MM.1S (cell line): ENCODE data around the gene MADD.

Source experiments
- DNase-seq: peaks from one replicate; pipeline ENCODE4 v3.0.0-alpha.2; 2015
- H2AFZ ChIP-seq: fragments of 300-600 bp; sonication (generic); 2 replicates; pipeline ENCODE4 v1.6.0; 2016; ENCODE audit warnings: antibody characterized with exemption, low read length
- H3F3A ChIP-seq: fragments of 300-600 bp; sonication (generic); 2 replicates; pipeline ENCODE4 v1.6.1; 2016; ENCODE audit warnings: mild to moderate bottlenecking, antibody characterized with exemption, low read length, moderate library complexity, mixed read lengths; ENCODE audit not compliant: insufficient read depth
- H3K27ac ChIP-seq: fragments of 300-600 bp; sonication (generic); 2 replicates; pipeline ENCODE4 v1.5.1; 2016; ENCODE audit warnings: mild to moderate bottlenecking, low read length
- H3K27me3 ChIP-seq: fragments of 300-600 bp; sonication (generic); replicated peaks from 2 replicates; pipeline ENCODE4 v1.6.0; 2016; ENCODE audit warnings: low read length; ENCODE audit not compliant: insufficient read depth
- H3K36me3 ChIP-seq: fragments of 300-600 bp; sonication (generic); replicated peaks from 2 replicates; pipeline ENCODE4 v1.6.1; 2016; ENCODE audit warnings: mild to moderate bottlenecking, low read length, mixed read lengths; ENCODE audit not compliant: insufficient read depth
- H3K4me1 ChIP-seq: fragments of 300-600 bp; sonication (generic); 2 replicates; pipeline ENCODE4 v1.6.1; 2016; ENCODE audit warnings: low read length, mixed read lengths
- H3K4me2 ChIP-seq: fragments of 300-600 bp; sonication (generic); 2 replicates; pipeline ENCODE4 v1.6.0; 2016; ENCODE audit warnings: low read depth, low read length
- H3K4me3 ChIP-seq: fragments of 300-600 bp; sonication (generic); 2 replicates; pipeline ENCODE4 v1.5.1; 2016; ENCODE audit warnings: low read length, mixed read lengths
- H3K79me2 ChIP-seq: fragments of 300-600 bp; sonication (generic); 2 replicates; pipeline ENCODE4 v1.6.1; 2016; ENCODE audit warnings: mixed run types, low read length, mixed read lengths
- H3K9ac ChIP-seq: fragments of 300-600 bp; sonication (generic); 2 replicates; pipeline ENCODE4 v1.6.1; 2016; ENCODE audit warnings: low read length, mixed read lengths
- H3K9me2 ChIP-seq: fragments of 300-600 bp; sonication (generic); replicated peaks from 2 replicates; pipeline ENCODE4 v1.6.1; 2016; ENCODE audit warnings: mild to moderate bottlenecking, low read length, mixed read lengths; ENCODE audit not compliant: insufficient read depth
- H3K9me3 ChIP-seq: fragments of 300-600 bp; sonication (generic); replicated peaks from 2 replicates; pipeline ENCODE4 v1.6.1; 2016; ENCODE audit warnings: mild to moderate bottlenecking, low read length, mixed read lengths; ENCODE audit not compliant: insufficient read depth
- H4K20me1 ChIP-seq: fragments of 300-600 bp; sonication (generic); 2 replicates; pipeline ENCODE4 v1.6.1; 2016; ENCODE audit warnings: mild to moderate bottlenecking, low read length, moderate library complexity, mixed read lengths; ENCODE audit not compliant: insufficient read depth
- EZH2 ChIP-seq: fragments of 300-600 bp; sonication (generic); optimal IDR thresholded peaks from 2 replicates; pipeline ENCODE3; 2017; ENCODE audit warnings: low read depth, mild to moderate bottlenecking, antibody characterized with exemption, low read length, mixed read lengths
- EZH2phosphoT487 ChIP-seq: fragments of 300-600 bp; sonication (generic); IDR thresholded peaks from 2 replicates; pipeline ENCODE4 v1.6.1; 2018; ENCODE audit warnings: antibody characterized with exemption, low read length
- TF ChIP-seq, protein P1 (sequence below): fragments of 300-600 bp; sonication (generic); IDR thresholded peaks from 2 replicates; pipeline ENCODE4 v1.5.1; 2016; ENCODE audit warnings: antibody characterized with exemption, low read length, mixed read lengths

MADD gene

DNA sequence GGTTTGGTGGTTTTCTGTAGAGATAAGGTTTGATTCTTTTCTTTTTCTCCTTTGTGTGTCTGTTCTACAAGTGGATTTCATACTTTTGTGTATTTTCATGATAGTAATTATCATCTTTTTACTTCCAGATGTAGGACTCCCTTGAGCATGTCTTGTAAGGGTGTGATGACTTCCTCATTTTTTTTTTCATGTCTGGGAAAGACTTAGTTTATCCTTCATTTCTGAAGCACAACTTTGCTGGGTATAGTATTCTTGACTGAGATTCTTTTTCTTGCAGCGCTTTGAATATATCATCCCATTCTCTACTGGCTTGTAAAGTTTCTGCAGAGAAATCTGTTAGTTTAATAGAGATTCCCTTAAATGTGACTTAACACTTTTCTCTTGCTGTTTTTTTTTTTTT is 32.9 kb downstream of the MADD start:
- no peaks in the 10 kb centered on the region for H4K20me1 ChIP-seq

DNA sequence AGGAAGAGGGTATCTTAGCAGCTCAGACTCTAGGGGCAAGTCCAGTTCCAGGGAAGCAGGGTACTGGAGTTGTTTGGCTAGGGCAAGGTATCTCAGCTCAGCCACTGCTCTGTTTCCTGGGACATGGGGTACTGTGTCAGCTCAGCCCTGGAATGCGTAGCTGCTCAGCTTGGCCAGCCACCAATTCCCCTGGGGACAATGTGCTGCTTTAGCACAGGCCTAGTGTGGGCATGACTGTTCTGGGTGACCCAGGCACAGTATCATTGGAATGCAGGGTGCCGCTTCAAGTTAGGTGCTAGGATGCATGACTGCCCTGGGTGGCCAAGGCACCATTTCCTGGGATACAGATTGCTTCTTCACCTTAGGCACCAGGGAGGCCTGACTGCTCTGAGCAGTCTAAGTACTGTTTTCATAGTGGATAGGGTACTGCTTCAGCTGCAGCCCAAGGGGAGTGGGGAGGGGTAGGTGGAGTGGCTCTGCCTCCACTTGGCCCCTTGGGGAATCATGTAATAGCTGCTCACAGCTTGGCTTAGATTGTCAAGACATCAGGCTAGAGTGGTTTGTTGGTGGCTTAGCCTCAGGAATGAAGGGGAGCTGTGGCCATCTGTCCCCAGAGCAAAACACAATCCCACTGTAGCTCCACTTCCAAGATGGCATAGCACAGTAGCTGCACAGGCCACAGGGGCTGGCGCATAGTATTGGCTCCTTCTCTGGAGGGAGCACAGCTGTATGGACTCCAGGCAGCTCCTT is 36.0 kb downstream of the MADD start:
- Histone ChIP-seq H3K27ac (no peak overlapping the region), H4K20me1 (no peaks in the 10 kb centered on the region), H3K9me3 (no peaks in the 10 kb centered on the region), H3K9me2 (no peaks in the 10 kb centered on the region), H3K4me3 (no peak overlapping the region), H3F3A (no peaks in the 10 kb centered on the region), H3K4me2 (no peak overlapping the region), H3K9ac (no peak overlapping the region), H3K36me3 (no peaks in the 10 kb centered on the region; the same call in 1 of the 2 replicates), H2AFZ (no peak overlapping the region), H3K4me1 (0 out of 2 replicates have a peak, but pooled peaks cover 4% of the 10 kb centered on the region), H3K27me3 (no peaks in the 10 kb centered on the region), H3K79me2 (no peaks in the 10 kb centered on the region)
- TF ChIP-seq, protein P1, sequence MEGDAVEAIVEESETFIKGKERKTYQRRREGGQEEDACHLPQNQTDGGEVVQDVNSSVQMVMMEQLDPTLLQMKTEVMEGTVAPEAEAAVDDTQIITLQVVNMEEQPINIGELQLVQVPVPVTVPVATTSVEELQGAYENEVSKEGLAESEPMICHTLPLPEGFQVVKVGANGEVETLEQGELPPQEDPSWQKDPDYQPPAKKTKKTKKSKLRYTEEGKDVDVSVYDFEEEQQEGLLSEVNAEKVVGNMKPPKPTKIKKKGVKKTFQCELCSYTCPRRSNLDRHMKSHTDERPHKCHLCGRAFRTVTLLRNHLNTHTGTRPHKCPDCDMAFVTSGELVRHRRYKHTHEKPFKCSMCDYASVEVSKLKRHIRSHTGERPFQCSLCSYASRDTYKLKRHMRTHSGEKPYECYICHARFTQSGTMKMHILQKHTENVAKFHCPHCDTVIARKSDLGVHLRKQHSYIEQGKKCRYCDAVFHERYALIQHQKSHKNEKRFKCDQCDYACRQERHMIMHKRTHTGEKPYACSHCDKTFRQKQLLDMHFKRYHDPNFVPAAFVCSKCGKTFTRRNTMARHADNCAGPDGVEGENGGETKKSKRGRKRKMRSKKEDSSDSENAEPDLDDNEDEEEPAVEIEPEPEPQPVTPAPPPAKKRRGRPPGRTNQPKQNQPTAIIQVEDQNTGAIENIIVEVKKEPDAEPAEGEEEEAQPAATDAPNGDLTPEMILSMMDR: no peak
- TF ChIP-seq EZH2phosphoT487 (no peak), EZH2 (no peak)
- DNase-seq: no peak

More for the DNA sequence above, 32.9 kb downstream of the MADD start:
- H3K27me3 ChIP-seq: no peaks in the 10 kb centered on the region
- H3K4me2 ChIP-seq: no peak overlapping the region
- H3K4me3 ChIP-seq: no peak overlapping the region
- H3K27ac ChIP-seq: no peak overlapping the region
- no peak overlapping the region for H3K9ac ChIP-seq
- no peaks in the 10 kb centered on the region for H3F3A ChIP-seq
- TF ChIP-seq EZH2: no peak
- TF ChIP-seq, protein P1: no peak
- no peak for TF ChIP-seq EZH2phosphoT487
- H2AFZ ChIP-seq: no peak overlapping the region
- no peaks in the 10 kb centered on the region for H3K79me2 ChIP-seq
- H3K4me1 ChIP-seq: 0 out of 2 replicates have a peak, but pooled peaks cover 4% of the 10 kb centered on the region
- DNase-seq: no peak
- H3K9me2 ChIP-seq: no peaks in the 10 kb centered on the region
- H3K9me3 ChIP-seq: no peaks in the 10 kb centered on the region
- H3K36me3 ChIP-seq: peaks cover 3% of the 10 kb centered on the region; the same call in 1 of the 2 replicates

DNA sequence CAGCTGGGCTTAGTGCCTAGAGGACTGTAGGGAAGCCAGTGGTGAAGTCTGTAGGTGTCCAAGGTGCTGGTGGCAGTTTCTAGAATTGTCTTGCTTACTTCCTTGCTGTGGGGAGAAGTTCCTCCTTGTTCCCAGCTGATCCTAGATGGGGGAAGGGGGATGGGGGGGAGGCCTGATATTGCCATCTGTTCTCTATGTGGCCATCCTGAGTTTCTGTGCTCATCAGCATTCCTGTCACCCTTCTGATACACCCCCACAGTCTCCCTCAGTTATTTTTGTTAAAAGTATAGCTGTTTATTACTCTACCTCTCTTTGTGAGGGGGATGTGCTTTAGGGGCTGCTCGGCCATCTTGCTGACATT is 36.5 kb downstream of the MADD start:
- TF ChIP-seq EZH2 (no peak), EZH2phosphoT487 (no peak)
- TF ChIP-seq, protein P1: no peak
- no peaks in the 10 kb centered on the region for H3K27me3 ChIP-seq
- no peak overlapping the region for H3K9ac ChIP-seq
- H3K36me3 ChIP-seq: no peaks in the 10 kb centered on the region; the same call in 1 of the 2 replicates
- H3K9me3 ChIP-seq: no peaks in the 10 kb centered on the region
- H4K20me1 ChIP-seq: no peaks in the 10 kb centered on the region
- no peak overlapping the region for H3K4me2 ChIP-seq
- no peak overlapping the region for H3K4me3 ChIP-seq
- H3K9me2 ChIP-seq: no peaks in the 10 kb centered on the region
- H3K4me1 ChIP-seq: 0 out of 2 replicates have a peak, but pooled peaks cover 4% of the 10 kb centered on the region
- DNase-seq: no peak
- H3K27ac ChIP-seq: no peak overlapping the region
- no peaks in the 10 kb centered on the region for H3K79me2 ChIP-seq
- H2AFZ ChIP-seq: no peak overlapping the region
- H3F3A ChIP-seq: no peaks in the 10 kb centered on the region
